ENCODE measurements around the gene ZC3H18.

The ZC3H18 gene

GRCh38 chr16:88672776-88673175, 102.6 kb downstream of the ZC3H18 start:
- no peaks in the 10 kb centered on the region for H3K9me3 ChIP-seq
- peaks cover 0 to 21% (median 7%) of the 10 kb centered on the region in 3 donors for H3K36me3 ChIP-seq
- peaks cover 0 to 14% of the 10 kb centered on the region in 2 donors for H3K27me3 ChIP-seq
- DNase-seq: no peak
- no peak overlapping the region for H3K4me3 ChIP-seq
- intact Hi-C loops (cut with DNase I; ENCODE audit: low total_unique reads): no loop called here
- no peak overlapping the region for H3K27ac ChIP-seq
- TF ChIP-seq CTCF (IDR thresholded peaks at IDR 0.05): no peak
- H3K4me1 ChIP-seq: no peaks in the 10 kb centered on the region

DNA sequence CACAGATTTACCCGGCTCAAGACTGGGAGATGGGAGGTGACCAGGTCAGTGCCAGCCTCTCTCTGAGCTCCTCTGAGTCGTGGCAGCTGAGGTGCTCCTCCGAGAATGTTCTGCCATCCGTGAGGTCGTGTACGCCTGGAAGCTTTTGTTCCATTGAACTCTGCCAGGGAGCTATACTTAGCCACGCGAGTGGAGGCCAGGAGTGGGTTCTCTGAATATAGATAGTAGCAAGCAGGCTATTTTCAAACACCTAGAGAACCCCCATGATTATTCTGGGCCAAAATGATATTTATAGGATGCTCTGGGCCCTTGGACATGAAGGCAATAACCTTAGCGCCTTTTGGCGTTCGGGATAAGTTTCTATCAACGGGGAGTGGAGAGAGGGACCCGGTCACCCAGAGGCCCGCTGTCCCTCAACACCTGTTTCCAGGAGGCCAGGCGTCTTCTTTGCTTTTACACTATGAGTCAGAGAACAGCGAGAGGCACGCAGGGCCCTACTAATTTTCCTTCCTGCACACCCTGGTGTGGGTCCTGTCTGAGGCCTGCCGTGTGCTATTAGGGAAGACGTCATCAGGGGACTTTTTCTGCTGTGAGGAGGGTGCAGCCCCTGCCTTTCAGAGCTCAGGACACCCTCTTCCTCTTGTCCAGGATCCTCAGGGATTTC, 103.6 kb downstream of the ZC3H18 start:
- H3K27me3 ChIP-seq: peaks cover 0 to 25% of the 10 kb centered on the region in 2 donors
- DNase-seq: no peak
- no peak for TF ChIP-seq CTCF (IDR thresholded peaks at IDR 0.05)
- intact Hi-C loops (cut with DNase I; ENCODE audit: low total_unique reads): no loop called here
- H3K27ac ChIP-seq: no peak overlapping the region
- no peaks in the 10 kb centered on the region for H3K9me3 ChIP-seq
- peaks cover 0 to 21% (median 7%) of the 10 kb centered on the region in 3 donors for H3K36me3 ChIP-seq
- no peaks in the 10 kb centered on the region for H3K4me1 ChIP-seq
- H3K4me3 ChIP-seq: no peak overlapping the region

GRCh38 chr16:88676502-88677242, 106.5 kb downstream of the ZC3H18 start:
- intact Hi-C loops (cut with DNase I; ENCODE audit: low total_unique reads): no loop called here
- Histone ChIP-seq H3K36me3 (peaks cover 0 to 19% (median 7%) of the 10 kb centered on the region in 3 donors), H3K9me3 (no peaks in the 10 kb centered on the region), H3K4me3 (no peak overlapping the region), H3K27ac (no peak overlapping the region), H3K27me3 (peaks cover 0 to 43% of the 10 kb centered on the region in 2 donors), H3K4me1 (no peaks in the 10 kb centered on the region)
- no peak for TF ChIP-seq CTCF (IDR thresholded peaks at IDR 0.05)
- DNase-seq: no peak

GRCh38 chr16:88677721-88678120, 107.5 kb downstream of the ZC3H18 start:
- Histone ChIP-seq H3K9me3 (no peaks in the 10 kb centered on the region), H3K4me1 (no peaks in the 10 kb centered on the region), H3K27me3 (peaks cover 0 to 50% of the 10 kb centered on the region in 2 donors), H3K4me3 (no peak overlapping the region), H3K27ac (no peak overlapping the region), H3K36me3 (peaks cover 0 to 12% (median 7%) of the 10 kb centered on the region in 3 donors)
- intact Hi-C loops (cut with DNase I; ENCODE audit: low total_unique reads): no loop called here
- no peak for TF ChIP-seq CTCF (IDR thresholded peaks at IDR 0.05)
- DNase-seq: no peak

DNA sequence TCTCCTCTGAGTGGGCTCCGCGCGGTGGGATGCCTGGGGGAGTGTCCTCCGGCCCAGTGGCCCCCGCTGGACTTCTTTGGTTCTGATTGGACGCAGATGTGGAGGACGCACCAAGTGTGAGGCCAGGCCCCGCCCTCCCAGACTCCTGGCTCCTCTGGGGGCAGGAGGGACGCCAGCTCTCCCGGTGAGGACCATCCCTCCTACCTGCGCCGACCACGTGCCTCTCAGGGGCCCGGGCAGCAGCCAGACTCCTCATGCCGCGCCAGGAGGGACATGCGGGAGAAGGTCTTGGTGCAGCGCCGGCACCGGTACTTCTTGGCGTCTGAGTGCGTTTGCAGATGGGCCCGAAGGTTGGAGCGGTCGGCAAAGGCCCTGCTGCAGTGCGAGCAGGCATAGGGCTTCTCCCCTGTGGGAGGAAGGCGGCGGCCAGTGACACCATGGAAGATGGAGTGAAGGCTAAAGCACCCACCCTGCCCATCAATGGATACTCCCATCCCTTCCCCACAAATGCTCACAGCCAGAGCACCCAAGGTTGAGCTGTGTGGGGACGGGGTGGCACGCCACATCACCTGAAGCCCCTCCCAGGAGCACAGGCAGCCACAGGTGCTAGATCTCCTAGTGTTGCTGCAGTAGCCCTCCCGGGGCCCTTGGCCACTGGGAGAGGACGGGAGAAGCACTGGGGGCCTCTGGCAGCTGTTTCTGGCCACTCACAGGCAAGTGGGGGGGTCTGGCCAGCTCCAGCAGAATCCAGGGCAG, 108.2 kb downstream of the ZC3H18 start:
- Histone ChIP-seq H3K9me3 (no peaks in the 10 kb centered on the region), H3K36me3 (peaks cover 0 to 12% (median 5%) of the 10 kb centered on the region in 3 donors), H3K4me1 (no peaks in the 10 kb centered on the region), H3K27ac (no peak overlapping the region), H3K4me3 (no peak overlapping the region), H3K27me3 (peaks cover 0 to 56% of the 10 kb centered on the region in 2 donors)
- intact Hi-C loops (cut with DNase I; ENCODE audit: low total_unique reads): no loop called here
- DNase-seq: no peak
- TF ChIP-seq CTCF (IDR thresholded peaks at IDR 0.05): no peak
